ENCODE measurements around the gene TBC1D4. TPM values are rescaled to one million over a fixed set of nuclear protein-coding genes. Genes with fewer than 3 reads are reported as not detected.

Gene TBC1D4
- 5.5 TPM for total RNA-seq (2021; ENCODE audit: unreplicated experiment)
- polyA plus RNA-seq (2012; ENCODE audit: insufficient read length), result 3.5 TPM
- percentile 51 among the genes with signal in this experiment for Bru-seq, nascent RNA
- BruChase-seq, experiment 1, labeled RNA remaining after a 2-hour chase, result percentile 45 among the genes with signal in this experiment
- BruChase-seq, experiment 2, labeled RNA remaining after a 6-hour chase, result percentile 48 among the genes with signal in this experiment
- long read RNA-seq, full-length matches to known transcripts, result 1 of 12 reads
- long read RNA-seq, partial matches to known transcripts, result 9 of 12 reads
- long read RNA-seq, other reads (novel, unspliced or antisense), result 2 of 12 reads

- intact Hi-C loops (cut with micrococcal nuclease; ENCODE audit: unreplicated experiment), result loop anchor here (5.0 to 10.0 kb wide), 2 partner anchors 63 to 110 kb away; partner anchors contain the start of gene UCHL3
These were observed at the start of gene TBC1D4 for GRCh38 chr13:75482070-75482819. Gene TBC1D4, minus strand, starts transcription at chr13:75482169. Its CDS starts 402 bp downstream, at chr13:75481767.

GRCh38 chr13:75530549-75530961 lies 48.6 kb upstream of the TBC1D4 start:
- no peak for ATAC-seq
- Histone ChIP-seq H3K4me1 (ENCODE audit: control insufficient read depth, insufficient read depth, low read length) (no peaks in the 10 kb centered on the region), H3K9me3 (ENCODE audit: control insufficient read depth, insufficient read depth, low read depth, low read length) (no peaks in the 10 kb centered on the region), H3K4me3 (ENCODE audit: low read depth in 2 of 2, low read length in 2 of 2) (no peak overlapping the region), H3K27me3 (ENCODE audit: control insufficient read depth, insufficient read depth, low read length) (no peaks in the 10 kb centered on the region), H3K36me3 (ENCODE audit: control insufficient read depth, insufficient read depth, low read length) (peaks cover 10% of the 10 kb centered on the region), H3K27ac (ENCODE audit: low read length) (no peak overlapping the region)
- TF ChIP-seq CTCF (IDR thresholded peaks at IDR 0.05) (no peak), TCF7L2 (IDR thresholded peaks at IDR 0.05; ENCODE audit: low read depth, low read length) (no peak), REST (IDR thresholded peaks at IDR 0.05; ENCODE audit: insufficient read depth in 1 of 2, low read depth in 2 of 2, low read length in 1 of 2) (no peak), SIN3A (IDR thresholded peaks at IDR 0.05; ENCODE audit: borderline replicate concordance, insufficient read depth, low read depth, low read length) (no peak), POLR2AphosphoS5 (IDR thresholded peaks at IDR 0.05; ENCODE audit: low read depth, low read length) (no peak)
- POLR2A ChIA-PET, result no interaction called here
- in situ Hi-C loops (cut with HindIII; ENCODE audit: low pct_unique_long_range_greater_than_20kb, low sequenced_read_pairs), result no loop called here
- CTCF ChIA-PET, result no interaction called here
- intact Hi-C loops (cut with micrococcal nuclease; ENCODE audit: unreplicated experiment), result no loop called here
- BruUV-seq (replicated peaks), result no TSS peak
- no peak for DNase-seq (ENCODE audit: low read depth, low spot score)

More at GRCh38 chr13:75482070-75482819, at the start of gene TBC1D4:
- peak; percentile 89 for TF ChIP-seq CTCF (IDR thresholded peaks at IDR 0.05)
- no peak for TF ChIP-seq TCF7L2 (IDR thresholded peaks at IDR 0.05; ENCODE audit: low read depth, low read length)
- Histone ChIP-seq H3K9me3 (ENCODE audit: control insufficient read depth, insufficient read depth, low read depth, low read length) (no peaks in the 10 kb centered on the region), H3K27me3 (ENCODE audit: control insufficient read depth, insufficient read depth, low read length) (no peaks in the 10 kb centered on the region), H3K27ac (ENCODE audit: low read length) (peak within 1 kb of the TSS; percentile 54), H3K4me1 (ENCODE audit: control insufficient read depth, insufficient read depth, low read length) (no peaks in the 10 kb centered on the region), H3K36me3 (ENCODE audit: control insufficient read depth, insufficient read depth, low read length) (no peaks in the 10 kb centered on the region), H3K4me3 (ENCODE audit: low read depth in 2 of 2, low read length in 2 of 2) (peak within 1 kb of the TSS; percentile 54 to 66)
- peak; percentile 52 for DNase-seq (ENCODE audit: low read depth, low spot score)
- ATAC-seq, result peak; percentile 91
- BruUV-seq (replicated peaks), result no TSS peak
- CTCF ChIA-PET, result interaction anchor here (0.6 to 1.1 kb wide), 4 partner anchors 36 to 383 kb away, joined by 3 to 4 read pairs (median 4); no protein-coding TSS in a partner anchor
- POLR2A ChIA-PET, result no interaction called here
- in situ Hi-C loops (cut with HindIII; ENCODE audit: low pct_unique_long_range_greater_than_20kb, low sequenced_read_pairs), result no loop called here

Measured in Panc1 (cell line).